K562 (cell line): ENCODE results near the gene DCLK1.

Experiments used
- NONO ChIP-seq, 2 experiments: fragments of 200-400 bp in 1 of 2; fragments of 450-650 bp in 1 of 2; formaldehyde crosslinking in 1 of 2; IDR thresholded peaks; 2 replicates each; pipeline ENCODE4 v1.6.1; 2017; ENCODE audit warnings: low read depth in 2 of 2, mild to moderate bottlenecking in 2 of 2, moderate library complexity in 2 of 2, low read length in 1 of 2
- POLR2AphosphoS5 ChIP-seq: IDR thresholded peaks from 2 replicates; pipeline ENCODE4 v1.6.1; 2011; ENCODE audit warnings: mild to moderate bottlenecking, low read depth, low read length, moderate library complexity; ENCODE audit not compliant: control insufficient read depth, insufficient read depth

GRCh38 chr13:35906636-35907035 is 224.5 kb downstream of the DCLK1 start:
- TF ChIP-seq NONO (IDR thresholded peaks at IDR 0.05; ENCODE audit: low read depth in 2 of 2, low read length in 1 of 2) (no peak), POLR2AphosphoS5 (no peak)
